NCI-H2029 treated with DMSO at 0.1 percent for 48 hours (cell line): ENCODE data around the gene TIMP2.
A peak's percentile ranks its signal among the peaks of the same experiment; 100 is the strongest.

Source experiments
- DNase-seq: peaks from one replicate; lab custom pipeline; 2025; lab: John Stamatoyannopoulos, UW

TIMP2 gene

DNA sequence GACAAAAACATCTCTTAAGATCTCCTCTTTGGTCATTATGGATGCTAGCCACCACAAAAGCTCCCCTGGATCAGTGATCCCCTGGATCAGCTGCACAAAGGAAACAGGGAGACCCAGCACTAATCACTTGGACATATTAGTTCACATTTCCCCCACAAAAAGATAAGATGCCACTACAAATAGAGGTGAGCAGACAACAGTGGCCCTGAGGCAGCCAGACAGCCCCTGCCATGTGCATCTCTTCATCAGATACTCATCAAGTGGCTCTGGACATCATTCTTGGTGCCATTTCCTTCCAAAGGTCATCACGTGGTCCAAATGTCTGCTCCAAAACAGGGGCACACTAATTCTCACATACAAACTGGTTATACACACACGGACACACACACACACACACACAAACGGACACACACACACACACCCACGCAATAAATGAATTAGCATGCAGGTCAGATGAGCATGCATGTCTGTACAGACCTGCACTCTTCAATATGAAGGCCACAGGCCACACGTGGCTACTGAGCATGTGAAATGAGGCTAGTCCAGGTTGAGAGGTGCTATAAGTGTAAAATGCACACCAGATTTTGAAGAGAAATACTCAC, 88.7 kb downstream of the TIMP2 start:
- DNase-seq = no peak

DNA sequence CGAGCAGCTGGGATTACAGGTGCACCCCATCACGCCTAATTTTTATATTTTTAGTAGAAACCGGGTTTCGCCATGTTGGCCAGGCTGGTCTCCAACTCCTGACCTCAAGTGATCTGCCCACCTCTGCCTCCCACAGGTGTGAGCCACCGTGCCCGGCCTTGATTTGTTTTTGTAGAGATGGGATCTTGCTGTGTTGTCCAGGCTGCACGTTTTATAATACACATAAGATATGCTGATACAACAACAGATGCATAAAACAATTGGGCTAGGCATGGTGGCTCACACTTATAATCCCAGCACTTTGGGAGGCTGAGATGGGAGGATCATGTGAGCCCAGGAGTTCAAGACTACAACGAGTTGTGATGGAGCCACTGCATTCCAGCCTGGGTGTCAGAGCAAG, 90.6 kb downstream of the TIMP2 start:
- no peak for DNase-seq

DNA sequence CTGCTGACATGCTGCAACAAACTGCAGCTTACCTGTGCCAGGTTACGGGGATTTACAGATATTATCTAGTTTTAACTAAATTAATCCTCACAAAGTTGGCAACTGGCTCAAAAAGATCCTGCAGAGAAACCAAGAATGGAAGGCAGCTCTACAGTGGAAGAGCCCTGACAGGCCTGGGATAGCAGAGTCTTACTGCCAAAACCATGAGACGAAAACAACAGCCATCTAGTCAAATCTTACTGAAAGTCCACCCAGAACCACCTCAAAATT, 92.7 kb downstream of the TIMP2 start:
- no peak for DNase-seq

DNA sequence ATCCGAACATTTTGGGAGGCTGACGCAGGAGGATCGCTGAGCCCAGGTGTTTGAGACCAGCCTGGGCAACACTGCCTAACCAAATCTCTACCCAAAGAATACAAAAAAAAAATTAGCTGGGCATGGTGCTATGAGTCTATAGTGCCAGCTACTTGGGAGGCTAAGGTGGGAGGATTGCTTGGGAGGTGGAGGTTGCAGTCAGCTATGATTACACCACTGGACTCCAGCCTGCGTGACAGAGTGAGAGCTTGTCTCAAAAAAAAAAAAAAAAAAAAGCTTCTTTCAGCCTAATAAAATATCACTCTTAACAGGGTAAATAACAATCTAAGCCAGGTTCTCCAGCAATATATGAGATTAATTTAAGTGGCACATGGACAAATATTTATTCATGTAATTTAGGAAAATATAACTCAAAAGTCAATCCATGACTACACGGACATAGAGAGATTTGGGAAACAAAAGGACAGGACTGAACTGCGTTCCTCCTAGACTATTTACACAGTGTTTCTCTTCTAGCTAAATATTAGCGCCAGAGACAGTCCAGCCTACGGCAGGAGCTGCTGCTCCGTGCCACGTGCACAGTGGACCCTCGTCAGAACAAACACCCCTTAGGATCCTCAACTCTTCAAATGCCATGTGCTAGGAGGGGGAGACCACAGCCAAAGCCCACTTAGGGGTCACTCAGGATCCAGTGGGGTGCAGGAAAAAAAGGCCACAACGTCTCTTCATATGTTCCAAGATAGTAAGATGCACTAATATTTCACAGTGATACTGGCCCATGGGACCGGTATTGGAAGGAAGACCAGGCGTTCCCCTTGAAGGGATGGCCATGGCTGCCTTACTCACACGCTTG, 93.3 kb downstream of the TIMP2 start:
- DNase-seq = peak; percentile 33

DNA sequence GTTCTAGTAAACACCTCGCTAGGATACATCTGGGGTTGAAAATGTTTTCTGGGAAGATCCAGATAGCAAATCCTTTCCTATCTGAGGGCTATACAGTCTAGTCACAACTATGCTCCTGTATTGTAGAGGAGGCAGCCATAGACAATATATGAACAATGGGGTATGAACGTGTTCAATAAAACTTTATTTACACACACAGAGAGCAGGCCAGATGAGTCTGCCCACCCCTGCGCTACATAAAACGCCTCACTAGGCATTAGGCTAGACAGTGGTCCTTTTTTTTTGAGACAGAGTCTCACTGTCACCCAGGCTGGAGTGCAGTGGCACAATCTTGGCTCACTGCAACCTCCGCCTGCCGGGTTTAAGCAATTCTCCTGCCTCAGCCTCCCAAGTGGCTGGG, 95.7 kb downstream of the TIMP2 start:
- DNase-seq = no peak

DNA sequence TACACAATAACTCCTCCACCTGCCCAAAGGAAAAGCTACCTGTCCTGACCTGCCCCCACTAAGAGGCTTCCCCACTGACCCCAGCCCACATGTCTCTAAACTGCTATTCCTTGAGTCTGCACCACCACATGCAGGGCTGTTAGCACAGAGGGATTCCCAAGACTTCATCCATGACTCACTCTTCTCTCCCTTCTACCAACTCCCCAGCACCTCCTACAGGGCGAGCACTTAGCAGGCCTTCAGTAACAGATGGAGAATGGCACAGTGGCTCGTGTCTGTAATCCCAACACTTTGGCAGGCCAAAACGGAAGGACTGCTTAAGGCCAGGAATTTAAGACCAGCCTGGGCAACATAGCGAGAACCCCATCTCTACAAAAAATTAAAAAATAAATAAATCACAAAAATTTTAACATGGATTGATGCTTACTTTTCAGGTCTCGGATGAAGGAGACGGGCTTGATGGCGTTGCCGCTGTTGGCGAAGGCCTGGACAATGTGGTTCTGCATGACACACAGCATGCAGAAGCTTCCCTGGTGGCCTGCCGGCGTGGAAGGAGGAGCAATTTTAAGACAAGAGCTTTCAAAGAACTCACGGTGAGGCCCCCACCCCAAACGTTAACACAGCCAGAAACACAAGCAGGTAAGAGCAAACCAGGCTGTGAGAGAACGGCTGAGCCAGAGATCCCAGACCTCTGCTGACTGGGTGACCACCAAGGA, 96.6 kb downstream of the TIMP2 start:
- no peak for DNase-seq

DNA sequence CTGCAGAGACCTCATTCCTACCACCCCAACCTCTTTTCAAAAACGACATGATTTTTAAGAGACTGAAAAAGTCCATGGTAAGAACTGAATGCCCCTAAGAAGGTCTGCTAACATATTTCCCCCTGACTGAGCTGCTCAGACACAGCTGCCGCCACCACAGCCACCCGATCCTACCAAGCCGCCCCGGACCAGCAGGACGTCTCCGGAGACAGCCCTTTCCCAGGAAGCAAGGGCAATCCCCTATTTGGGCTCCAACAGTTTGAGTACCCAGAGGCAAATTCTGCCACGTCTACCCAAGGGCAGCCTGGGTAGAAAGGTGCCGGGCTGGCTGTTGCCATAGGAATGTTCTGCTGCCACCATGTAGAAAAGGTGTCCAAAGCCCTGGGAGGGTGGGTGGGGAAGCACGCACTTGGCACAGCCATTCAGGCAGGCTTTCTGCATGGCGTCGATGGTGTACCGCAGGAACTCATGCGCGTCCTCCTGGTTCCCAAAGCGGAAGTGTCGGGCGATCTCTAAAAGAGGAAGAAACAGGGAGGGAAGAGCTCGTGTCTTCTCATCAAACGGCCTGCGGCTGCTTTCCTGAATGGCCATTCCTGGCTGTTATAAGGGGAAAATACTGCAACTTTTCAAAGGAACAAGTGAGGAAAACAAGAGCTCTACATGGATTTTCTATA, 98.2 kb downstream of the TIMP2 start:
- DNase-seq = no peak

DNA sequence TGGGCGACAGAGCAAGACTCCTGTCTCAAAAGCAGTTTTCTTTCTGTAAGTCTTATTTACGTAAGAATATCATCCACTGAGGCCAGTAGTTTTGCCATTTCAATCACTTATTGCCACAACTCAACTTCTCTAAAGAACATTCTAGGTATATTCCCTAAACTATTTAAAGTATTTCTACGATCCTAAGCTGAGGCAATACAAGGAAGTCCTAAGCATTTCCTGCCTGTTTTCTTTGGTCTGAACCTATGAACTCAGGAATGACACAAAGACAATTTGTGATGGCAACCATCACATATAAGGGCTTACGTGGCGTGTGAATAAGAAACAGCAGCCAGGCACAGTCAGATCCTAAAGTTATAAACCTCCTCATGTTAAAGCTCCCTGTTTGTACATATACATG, 98.8 kb downstream of the TIMP2 start:
- no peak for DNase-seq

DNA sequence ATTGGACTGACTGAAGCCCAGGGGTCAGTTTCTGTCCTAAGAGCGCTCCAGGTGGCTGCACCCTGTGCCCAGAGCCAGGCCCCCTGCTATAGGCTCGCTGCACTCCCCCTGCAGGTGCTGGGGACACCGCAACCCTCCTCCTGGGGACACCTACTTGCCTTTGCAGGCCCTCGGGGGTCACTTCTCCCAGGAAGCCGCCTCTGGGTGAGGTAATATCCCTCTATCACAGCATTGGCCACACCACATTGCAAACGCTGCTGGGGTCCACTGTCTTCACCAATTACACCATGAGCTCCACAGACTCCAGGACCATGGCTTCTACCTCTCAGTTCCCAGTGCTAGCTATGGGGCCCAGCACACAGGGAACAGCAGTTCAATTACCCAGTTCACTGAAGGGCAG, 99.5 kb downstream of the TIMP2 start:
- no peak for DNase-seq

DNA sequence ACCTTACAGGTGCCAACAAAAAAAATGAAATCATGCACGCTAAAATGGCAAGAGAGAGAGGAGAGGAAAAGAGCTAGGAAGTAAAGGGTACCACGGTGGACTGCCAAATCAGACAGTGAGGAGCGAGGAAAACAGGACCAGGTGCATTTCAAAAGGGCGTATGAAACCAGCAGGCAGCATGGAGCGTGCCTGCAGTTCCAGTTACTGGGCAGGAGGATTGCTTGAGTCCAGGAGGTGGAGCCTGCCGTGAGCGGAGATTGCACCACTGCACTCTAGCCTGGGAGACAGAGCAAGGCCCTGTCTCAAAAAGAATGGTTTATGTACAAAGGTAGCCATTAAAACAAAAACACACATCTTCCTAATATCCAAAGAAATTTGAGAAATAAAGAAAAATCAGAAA, 100.9 kb downstream of the TIMP2 start:
- no peak for DNase-seq

DNA sequence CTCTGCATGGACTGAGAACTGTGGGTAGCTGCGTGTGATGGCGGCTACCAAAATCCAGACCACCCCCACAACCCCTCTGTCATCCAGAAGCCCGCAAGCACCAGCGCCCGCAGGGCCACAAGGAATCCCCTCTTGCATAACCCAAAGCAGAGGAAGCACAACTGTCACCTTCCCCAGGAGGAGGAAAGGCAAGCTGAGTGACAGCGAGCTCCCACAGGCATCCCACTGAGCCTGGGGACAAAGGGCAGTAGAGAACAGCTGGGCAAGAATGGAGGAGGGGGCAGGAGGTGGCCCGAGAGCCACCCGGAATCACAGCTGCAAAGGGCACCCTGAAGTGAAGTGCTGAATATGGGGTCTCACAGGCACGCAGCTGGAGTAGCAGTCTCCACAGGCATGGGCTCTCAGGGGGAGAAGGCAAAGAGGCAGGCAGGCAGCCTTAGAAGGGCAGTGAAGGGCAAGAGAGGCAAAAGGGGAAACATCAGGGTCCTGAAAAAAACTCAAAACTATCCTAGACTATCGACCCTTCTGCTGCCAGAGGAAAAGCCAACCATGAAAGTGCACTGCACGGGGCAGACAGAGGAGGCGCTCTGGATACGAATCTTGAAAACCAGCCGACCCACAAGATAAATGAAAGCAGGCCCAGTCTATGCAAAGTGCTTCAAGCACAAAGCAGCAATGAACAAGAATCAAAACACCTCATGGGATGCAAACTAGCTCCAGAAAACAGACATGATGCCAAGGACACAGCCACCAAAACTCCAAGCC, 101.7 kb downstream of the TIMP2 start:
- no peak for DNase-seq

DNA sequence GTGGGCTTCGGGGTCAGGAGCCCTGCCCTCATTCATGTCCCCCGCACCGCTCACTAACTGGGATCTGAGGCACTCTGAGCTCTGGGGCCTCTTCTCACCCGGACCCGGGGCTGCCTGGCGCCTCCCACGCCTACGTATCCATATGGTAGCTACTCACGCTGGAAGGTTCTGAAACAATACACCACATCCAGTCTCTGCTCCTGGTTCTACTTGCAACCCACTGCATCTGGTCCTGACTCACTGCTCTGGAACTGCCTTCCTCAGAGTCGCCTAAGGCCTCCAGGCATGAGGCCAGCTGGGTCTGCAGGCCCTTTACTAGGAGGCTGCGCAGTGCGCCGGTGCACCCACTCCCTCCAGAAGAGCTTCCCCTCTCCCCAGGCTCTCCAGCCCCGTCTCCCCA, 102.6 kb downstream of the TIMP2 start:
- DNase-seq = no peak

DNA sequence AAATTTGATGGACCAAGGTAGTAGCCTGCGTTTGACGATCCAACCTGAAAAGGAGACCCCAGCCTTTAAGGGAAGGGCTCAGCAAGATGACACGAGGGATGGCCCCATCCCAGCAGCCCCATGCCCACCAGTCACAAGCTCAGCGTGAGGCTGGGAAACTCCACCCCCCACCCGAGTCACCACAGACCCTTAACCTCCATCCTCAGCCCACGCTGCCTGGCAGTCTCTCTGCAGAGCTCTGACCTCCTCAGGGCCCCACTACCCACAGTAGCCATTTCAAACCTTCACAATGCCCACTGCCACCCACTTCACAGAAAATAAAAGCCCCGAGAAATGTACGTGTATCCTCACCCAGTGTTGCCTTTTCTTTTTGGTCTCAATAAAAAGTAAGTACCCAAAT, 103.2 kb downstream of the TIMP2 start:
- DNase-seq = no peak

DNA sequence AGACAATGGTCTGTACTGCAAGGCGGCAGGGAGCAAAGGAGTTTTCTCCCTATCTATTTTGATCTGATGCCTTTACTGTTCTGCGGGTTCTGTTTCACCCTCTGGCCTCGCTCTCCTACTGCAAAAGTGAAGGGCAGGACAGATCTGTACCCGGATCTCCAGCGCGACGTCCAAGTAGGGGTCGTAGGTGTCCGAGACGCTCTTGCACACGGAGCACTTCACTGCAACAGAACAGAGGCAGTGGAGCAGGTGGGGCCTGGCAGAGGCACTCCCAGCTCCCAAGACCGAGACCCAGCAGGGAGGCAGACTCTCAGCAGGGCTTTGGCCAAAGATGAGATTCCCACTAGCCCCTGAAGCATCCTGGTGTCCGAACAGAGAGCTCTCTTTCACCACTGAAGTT, 104.3 kb downstream of the TIMP2 start:
- no peak for DNase-seq

DNA sequence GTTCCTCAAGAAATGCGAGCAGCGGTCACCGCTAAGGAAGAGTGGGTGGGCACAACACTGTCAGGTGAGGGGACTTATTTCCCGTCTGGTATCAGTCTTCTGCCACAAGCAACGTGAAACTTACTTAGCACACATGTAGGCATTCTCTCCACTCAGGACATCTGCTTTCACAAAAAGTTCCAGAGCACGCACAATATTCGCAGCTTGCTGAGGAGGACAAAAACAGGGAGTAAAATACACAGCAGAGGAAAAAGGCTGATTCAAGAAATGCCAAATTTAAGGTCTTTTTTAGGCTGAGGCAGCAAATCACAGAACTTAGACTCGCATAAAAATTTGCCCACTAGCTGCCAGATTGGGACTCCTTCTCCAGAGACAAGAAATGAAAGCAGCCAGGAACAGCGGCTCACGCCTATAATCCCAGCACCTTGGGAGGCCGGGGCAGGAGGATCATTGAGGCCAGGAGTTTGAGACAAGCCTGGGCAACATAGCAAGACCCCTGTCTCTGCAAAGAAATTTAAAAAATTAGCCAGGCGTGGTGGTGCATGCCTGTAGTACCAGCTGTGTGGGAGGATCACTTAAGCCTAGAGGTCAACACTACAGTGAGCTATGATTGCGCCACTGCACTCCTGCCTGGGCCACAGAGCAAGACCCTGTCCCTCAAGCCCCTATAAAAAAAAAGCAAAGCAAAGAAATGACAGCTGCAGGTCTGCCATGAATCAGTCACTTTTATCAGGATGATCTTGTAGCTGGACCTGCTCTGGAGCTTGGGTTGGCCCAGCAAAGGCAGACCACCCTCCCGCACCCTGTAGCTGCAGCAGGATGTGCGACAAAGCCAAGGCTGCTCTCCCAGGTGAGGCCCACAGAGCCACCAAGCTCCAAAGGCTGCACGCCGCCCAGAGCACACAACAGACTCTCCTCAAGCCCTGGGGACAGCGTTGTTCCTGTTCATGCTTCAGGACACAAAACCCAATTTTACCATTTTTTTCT, 105.1 kb downstream of the TIMP2 start:
- no peak for DNase-seq

DNA sequence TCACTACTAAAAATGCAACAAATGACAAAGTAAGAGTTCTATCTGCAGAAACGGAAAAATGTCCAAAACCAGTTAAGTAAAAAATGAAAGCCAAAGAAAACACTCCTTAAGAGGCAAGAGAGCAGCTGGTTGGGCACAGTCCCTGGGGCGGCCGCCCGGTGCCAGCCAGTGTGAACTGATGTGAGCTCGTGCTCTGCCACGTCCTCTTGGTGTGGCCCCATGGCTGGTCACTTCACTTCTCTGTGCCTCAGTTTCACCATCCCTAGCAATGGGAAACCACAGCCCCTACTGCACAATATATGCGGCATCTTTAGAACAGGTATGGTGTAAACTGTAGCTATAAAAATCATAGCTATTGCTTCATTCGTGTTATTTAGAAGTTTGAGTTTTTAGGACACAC, 105.8 kb downstream of the TIMP2 start:
- no peak for DNase-seq

DNA sequence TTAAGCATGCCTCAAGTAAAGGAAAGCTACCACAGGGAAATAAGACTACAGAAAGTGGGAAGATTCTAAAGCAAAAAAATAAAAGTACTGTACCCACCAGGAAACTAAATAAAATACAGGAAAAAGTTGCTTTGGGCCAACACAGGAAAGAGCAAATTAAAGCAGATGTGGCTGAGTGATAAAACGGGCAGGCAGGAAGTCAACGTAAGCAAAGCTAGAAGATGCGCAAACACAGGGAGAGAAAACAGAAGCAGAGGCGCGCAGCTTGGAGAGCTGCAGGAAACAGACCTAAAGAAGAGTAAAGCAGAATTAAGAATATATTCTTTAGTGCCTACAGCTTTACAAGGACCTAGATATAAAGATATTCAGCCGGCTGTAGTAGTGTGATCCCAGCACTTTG, 106.3 kb downstream of the TIMP2 start:
- DNase-seq = no peak

DNA sequence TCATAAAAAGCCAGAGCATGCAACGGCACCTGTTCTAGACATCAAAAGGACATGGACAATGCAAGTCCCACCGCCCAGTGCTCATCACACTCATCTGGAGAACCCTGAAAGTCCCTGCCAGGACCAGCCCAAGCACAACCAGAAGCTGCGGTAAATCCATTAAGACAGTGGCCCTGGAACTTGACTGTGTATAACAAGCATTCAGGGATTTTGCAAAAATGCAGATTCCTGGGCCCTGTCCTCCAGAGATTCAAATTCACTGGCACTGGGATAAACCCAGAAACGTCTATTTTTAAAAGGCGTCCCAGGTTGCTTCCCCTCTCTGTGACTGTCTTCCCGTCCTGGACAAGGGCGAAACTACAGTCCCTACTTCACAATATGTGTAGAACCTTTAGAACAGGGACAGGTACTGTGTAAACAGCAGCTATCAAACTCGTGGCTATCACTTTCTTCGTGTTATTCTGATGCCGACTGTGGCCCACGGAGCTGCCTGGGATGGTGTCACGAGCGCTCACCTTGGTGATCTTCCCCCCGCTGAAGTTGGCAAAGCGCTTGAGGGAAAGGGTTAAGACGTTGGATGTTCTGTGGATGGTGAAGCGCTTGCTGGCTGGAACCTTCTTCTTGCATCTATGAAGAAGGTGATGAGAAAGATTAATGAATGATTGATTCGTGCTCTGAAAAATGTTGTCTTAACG, 106.9 kb downstream of the TIMP2 start:
- no peak for DNase-seq

DNA sequence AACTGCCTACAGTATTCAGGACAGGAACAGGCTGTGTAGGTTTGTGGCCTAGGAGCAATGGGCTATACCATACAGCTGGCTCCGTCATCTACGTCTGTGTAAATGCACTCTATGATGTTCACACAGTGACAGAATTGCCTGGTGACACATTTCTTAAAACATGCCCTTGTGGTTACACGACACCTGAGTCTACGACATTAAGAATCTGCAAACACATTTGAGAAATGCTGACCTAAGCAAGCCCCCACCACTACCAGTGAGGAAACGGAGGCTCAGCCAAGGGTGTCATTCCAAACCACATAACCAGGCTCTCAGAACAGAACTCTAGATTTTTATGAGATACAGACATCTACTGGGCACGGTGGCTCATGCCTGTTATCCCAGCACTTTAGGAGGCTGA, 108.1 kb downstream of the TIMP2 start:
- no peak for DNase-seq

DNA sequence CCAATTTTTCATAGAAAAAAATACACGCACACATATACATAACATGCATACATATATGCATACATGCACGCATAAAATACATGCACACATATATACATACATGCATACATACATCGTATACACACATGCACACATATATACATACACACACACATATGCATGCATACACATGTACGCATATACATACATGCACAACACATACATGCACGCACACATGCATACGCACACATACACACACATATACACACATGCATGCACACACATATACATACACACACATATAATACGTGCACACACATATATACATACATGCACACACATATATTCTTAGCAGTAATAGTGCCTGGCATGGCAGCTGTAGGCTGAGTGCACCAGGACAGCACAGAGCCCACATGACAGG, 109.5 kb downstream of the TIMP2 start:
- no peak for DNase-seq
